Measurements from ENCODE around the gene USP44. TPM values are rescaled to one million over a fixed set of nuclear protein-coding genes. Genes with fewer than 3 reads are reported as not detected.
"Not testable (repeated sequence)": the region's sequence is repeated elsewhere in the genome, so short reads cannot be mapped to it uniquely, and the experiment has no call there.

Gene USP44
- total RNA-seq: 1 to 10 TPM; 1.3 to 1.8 TPM
- long read RNA-seq, donor 1: 0 reads
- long read RNA-seq, donor 2, partial matches to known transcripts: 0 of 2 reads
- long read RNA-seq, donor 2, other reads (novel, unspliced or antisense): 2 of 2 reads

DNA sequence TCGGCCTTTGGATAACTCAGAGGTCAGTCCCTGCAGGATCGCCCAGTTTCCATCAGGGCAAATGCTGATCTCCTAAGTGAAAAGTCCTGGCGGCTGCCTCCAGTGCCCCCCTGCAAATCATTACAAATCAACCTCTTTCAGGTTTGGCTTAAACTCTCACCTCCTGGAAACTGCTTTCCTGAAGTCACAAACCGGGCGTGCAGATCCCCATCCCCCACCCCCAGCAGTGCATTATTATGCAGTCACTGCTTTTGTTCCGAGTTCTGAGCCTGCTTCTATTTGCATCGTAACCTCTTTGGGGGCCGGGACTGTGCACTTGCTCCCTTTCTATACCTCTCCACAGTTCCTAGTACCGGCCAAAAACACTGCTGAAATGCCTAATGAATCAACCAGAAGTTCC lies at the start of gene USP44:
TSS of gene USP44 (minus strand) at position 172 of the 400 bp plus-strand sequence. CDS start 17,220 bp downstream, outside the sequence.
- DNase-seq (ENCODE audit: low spot score): no peak
- intact Hi-C loops (cut with DNase I): no loop called here

DNA sequence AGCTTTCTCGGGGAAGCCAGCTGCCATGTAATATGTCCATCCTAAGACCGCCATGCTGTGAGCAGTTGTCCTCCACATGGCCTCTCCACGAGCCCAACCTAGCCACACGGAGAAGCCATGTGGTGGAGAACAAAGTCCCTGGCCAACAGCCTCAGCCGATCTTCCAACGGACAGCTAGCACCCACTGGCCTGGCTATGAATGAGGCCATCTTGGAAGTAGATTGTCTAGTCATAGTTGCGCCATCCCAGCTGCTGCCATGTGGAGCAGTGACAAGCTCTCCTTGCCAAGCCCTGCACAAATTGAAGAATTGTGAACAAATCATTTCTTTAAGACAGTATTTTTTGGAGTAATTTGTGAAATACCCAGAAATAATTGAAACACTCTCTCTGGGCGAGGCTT lies 49.3 kb upstream of the USP44 start:
- intact Hi-C loops (cut with DNase I): no loop called here
- no peak for DNase-seq (ENCODE audit: low spot score)

DNA sequence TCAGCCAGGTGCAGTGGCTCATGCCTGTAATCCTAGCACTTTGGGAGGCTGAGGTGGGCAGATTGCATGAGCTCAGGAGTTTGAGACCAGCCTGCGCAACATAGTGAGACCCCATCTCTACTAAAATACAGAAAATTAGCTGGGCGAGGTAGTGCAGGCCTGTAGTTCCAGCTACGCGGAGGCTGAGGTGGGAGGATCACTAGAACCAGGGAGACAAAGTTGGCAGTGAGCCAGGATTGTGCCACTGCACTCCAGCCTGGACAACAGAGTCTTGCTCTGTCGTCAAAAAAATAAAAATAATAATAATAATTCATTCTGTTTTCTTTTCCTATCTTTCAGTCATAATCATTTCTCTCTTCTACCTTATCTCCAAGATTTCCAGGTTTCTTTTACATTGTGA lies 48.6 kb upstream of the USP44 start:
- no peak for DNase-seq (ENCODE audit: low spot score)
- intact Hi-C loops (cut with DNase I): no loop called here

DNA sequence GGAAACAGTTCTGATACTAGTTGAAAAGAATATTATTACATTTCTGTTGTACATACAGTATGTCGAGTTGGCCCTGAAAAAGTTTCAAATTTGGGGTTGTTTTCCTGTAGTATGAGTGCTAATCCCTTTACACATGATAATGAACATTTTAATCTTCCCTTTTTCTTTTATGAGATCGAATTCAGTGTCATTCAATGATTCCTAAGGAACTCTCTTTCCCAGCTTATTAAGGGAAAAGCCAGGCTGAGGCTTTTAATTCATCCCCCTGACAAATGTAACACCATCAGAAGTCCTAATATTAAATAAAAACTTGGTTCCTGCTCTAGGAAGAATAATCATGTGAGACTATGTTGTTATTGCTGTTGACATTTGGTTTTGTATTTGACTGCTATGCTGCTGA lies 42.9 kb upstream of the USP44 start:
- no peak for DNase-seq (ENCODE audit: low spot score)
- intact Hi-C loops (cut with DNase I): no loop called here

DNA sequence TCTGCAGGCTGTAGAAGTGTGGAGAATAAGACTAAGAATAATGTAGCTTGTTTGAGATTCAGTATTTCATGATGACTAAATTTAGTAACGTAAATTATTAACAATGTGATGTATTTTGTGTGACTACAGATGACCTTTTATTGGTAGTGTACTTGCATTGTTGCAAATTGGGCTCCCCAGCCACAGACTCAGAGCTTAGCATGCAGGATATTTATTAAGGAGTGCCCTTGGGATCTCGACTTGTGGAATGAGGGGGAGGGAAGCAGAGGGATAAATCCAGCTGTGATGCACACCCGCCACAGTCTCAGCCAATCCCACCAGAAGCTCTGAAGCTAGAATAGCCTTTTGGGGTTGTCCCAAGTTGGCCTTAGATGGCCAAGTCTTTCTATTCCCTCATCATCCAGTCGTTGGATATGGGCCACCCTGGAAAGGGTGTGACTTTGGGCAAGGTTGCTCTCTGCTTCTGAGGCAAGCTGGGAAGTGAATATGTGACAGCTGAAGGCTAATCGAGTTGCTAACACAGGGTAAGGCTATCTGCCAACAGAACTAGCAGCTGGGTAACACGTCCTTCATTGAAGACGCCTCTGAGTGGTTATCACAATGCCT lies 42.1 kb upstream of the USP44 start:
- intact Hi-C loops (cut with DNase I): no loop called here
- no peak for DNase-seq (ENCODE audit: low spot score)

DNA sequence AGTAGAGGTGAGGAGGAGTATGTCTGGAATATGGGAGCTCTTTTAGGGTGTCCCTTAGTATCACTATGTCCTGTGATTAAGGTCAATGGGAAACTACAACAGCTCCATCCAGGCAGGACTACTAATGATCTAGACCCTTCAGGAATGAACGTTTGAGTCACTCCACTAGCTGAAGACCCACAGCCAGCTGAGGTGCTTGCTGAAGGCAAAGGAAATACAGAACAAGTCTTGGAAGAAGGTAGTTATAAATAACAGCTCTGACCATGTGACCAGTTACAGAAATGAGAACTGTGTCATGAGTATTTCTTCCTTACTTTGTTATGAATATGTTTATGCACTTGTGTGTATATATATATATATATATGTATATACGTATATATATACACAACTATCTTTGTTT lies 40.5 kb upstream of the USP44 start:
- intact Hi-C loops (cut with DNase I): no loop called here

DNA sequence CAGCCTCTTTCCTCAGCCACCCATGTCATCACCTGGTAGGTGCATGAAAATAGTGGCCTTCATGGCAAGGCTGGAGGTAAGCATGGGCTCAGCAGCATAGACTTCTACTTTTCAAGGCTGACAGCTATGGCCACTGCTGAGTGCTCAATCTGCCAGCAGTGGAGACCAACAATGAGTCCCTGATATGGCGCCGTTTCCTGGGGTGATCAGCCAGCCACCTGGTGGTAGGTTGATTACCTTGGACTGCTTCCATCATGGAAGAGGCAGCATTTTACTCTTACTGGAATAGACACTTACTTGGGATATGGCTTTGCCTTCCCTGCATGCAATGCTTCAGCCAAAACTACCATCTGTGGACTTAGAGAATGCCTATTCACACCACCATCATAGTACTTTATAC lies 39.5 kb upstream of the USP44 start:
- intact Hi-C loops (cut with DNase I): no loop called here
- no peak for DNase-seq (ENCODE audit: low spot score)

More for the DNA sequence above, 40.5 kb upstream of the USP44 start:
- DNase-seq (ENCODE audit: low spot score): no peak

DNA sequence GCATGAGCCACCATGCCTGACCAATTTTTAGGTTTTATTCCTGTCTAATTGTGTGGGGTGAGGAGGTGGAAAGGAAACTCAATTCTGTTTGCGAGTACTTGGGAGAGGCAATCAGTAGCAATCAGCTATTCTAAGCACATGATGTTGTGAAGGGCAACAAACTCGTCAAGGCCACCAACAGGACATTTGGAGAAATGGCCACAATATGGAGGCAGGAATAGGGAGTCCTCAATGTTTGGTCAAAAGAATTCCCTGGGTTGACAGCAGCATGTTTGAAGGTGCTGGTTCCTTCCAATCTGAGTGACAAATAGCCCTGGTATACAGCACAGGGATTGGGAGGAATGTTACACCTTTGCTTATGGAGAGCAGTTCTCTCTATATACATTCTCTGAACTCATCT lies 32.7 kb upstream of the USP44 start:
- intact Hi-C loops (cut with DNase I): loop anchor here (5.0 to 10.0 kb wide), 2 partner anchors 231 to 233 kb away; no protein-coding TSS in a partner anchor
- no peak for DNase-seq (ENCODE audit: low spot score)

DNA sequence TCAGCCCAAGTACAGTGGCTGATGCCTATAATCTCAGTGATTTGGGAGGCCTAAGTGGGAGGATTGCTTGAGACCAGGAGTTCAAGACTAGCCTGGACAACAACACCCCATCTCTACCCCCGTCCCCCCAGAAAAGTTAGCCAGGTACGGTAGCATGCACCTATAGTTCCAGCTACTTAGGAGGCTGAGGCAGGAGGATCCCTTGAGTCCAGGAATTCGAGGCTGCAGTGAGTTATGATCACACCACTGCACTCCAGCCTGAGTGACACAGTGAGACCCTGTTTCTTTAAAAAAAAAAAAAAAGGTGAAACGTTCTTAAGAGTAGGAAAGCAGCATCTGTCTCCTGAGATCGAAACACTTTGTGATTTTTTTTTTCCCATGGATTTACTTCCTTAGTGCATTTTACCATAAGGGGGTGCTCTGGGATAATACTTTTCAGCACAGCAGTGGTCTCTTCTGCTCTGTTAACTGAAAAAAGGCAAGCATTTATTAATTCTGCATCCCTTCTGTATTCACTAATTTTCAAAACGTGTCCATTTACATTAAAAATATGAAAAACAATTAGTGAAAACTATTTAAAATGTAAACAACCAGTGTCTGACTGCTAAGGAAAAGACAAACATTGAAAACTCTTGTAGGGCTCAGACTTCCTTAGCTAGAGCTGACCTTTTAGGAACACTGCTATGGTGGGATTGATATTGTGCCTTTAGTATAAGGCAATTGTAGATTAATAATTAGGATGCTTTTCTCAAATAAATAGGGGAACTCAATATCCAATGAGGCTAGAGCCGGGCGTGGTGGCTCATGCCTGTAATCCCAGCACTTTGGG lies 31.2 kb upstream of the USP44 start:
- DNase-seq (ENCODE audit: low spot score): no peak
- intact Hi-C loops (cut with DNase I): loop anchor here (5.0 to 10.0 kb wide), 2 partner anchors 232 to 235 kb away; no protein-coding TSS in a partner anchor

DNA sequence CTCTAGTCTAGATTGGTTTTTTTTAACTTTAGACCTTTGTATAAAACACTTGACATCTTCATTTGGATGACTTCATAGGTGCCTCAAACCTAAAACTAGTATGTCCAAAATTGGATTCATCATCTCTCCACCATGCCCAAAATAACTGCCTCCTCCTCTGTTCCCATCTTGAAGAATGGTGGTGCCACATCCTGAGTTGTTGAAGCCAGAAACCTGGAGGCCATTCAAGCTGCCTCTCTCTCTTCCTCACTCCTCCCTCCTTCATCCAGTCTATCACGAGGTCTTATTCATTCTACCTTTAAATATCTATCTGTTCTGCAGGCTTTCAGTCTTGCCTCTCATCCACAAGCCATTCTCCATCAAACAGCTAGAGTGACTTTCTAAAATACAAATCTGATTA lies 26.5 kb upstream of the USP44 start:
- no peak for DNase-seq (ENCODE audit: low spot score)
- intact Hi-C loops (cut with DNase I): no loop called here

DNA sequence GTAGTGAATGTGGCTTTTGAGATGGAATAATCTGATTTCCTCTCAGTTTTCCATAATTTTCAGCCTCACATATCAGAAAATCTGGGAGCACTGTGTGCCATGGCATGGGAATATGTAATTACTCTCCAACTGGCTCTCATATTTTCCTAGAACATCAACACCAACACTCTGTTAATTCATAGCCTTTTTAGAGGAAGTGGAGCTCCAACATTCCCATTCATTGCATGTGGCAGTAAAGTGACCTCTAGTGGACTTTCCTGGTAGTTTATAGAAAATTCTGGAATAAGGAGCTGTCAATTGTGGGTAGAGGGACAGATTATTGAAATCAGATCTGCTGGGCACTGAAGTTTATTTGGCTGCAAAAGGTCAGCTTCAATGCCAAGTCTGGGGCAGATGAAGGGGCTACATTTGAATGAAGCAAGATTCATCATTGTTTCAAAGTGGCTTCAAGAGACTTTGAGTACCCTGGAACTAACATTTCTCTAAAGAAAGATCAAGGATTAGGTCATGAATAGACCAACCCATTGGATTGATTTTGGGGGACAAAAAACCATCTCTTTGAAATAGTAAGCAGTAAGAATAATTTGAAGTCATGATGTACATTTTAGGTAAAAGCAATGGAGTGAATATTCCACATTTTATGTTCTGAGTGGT lies 23.6 kb upstream of the USP44 start:
- no peak for DNase-seq (ENCODE audit: low spot score)
- intact Hi-C loops (cut with DNase I): no loop called here

DNA sequence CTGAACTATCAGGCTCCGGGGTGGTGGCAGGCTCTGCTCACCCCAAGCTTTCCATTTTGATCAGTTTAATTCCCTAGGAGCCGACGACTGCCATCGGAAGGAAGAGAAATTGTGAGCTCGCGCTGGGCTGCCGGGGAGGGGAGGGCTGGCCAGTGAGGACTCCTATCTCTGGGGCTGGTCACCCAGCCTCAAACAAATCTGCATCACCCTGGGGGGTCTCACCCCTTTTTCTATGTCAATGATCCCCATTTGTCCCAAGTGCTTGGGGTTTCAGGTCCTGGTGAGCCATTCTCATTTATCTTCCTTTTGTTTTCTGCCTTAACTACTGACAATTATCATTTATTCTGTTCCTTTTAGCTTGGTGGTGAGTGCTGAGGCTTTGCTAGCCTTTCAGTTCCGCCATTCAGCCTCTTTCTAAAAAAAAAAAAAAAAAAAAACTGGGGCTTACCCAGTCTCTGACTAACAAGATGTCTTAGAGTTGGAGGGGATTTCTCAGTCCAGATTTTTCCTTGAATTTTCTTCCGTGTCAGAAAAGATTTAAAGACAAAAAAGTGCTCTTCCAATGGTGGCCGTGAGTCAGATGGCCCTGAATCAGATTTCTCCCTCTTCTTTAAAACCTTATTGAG lies 22.8 kb upstream of the USP44 start:
- intact Hi-C loops (cut with DNase I): no loop called here
- DNase-seq (ENCODE audit: low spot score): no peak

DNA sequence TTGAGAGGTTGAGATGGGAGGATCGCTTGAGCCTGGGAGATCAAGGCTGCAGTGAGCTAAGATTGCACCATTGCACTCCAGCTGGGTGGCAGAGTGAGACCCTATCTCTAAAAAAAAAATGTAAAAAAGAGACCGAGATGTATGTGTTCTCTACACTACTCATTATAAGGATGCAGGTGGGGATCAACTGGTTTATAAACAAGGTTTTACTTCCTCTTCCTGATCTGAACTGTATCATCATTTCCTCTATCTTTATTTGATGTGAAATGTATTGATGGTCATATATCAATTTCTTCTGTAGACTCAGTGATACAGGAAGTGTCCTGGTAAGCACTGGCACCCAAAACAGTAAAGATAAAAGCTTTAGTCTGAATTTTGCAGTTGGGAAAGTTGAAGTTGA lies 20.1 kb upstream of the USP44 start:
- no peak for DNase-seq (ENCODE audit: low spot score)
- intact Hi-C loops (cut with DNase I): no loop called here

DNA sequence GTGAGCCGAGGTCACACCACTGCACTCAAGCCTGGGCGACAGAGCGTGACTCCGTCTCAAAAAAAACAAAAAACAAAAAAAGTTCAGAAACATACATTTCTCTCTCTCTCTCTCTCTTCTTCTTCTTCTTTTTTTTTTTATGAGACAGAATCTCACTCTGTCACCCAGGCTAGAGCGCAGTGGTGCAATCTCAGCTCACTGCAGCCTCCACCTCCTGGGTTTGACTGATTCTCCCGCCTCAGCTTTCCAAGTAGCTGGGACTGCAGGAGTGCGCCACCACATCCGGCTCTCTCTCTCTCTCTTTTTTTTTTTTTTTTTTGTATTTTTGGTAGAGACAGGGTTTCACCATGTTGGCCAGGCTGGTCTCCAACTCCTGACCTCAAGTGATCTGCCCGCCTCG lies 16.8 kb upstream of the USP44 start:
- DNase-seq (ENCODE audit: low spot score); intact Hi-C loops (cut with DNase I): not testable (repeated sequence)

DNA sequence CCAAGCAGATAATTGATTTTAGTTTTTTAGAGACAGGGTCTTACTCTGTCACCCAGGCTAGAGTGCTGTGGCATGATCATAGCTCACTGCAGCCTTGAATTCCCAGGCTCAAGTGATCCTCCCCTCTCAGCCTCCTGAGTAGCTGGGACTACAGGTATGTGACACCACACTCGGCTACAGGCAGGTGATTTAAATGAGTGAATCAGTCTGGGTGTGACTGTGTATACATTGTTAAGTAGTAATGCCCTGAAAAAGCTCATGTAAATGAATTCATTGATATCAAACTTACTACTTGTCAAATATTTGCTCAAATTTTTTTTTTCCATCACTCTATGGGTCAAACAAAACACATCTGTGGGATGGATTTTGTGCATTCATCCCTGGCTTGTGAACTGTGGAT lies 6.3 kb upstream of the USP44 start:
- no peak for DNase-seq (ENCODE audit: low spot score)
- intact Hi-C loops (cut with DNase I): no loop called here

DNA sequence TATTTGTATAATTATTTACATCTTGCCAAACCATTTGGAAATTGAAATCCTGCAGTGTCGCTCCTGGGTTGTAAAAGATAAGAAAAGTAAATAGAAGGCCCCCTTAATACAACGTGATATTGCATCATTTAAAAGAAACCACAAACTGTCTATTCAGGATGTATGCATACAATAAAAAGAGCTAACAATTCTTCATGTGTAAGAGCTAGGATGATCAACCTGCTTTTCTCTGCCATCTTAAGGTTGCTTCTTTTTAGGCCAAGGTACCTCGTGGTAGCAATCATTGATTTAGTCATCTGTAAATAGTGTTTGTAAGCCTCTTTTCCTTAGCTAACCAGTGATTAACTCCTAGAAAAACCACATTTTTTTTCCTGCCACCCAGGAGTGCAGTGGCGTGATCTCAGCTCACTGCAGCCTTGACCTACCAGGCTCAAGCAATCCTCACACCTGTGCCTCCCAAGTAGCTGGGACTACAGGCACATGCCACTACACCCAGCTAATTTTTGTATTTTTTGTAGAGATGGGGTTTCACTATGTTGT lies 3.3 kb upstream of the USP44 start:
- intact Hi-C loops (cut with DNase I): no loop called here
- no peak for DNase-seq (ENCODE audit: low spot score)

DNA sequence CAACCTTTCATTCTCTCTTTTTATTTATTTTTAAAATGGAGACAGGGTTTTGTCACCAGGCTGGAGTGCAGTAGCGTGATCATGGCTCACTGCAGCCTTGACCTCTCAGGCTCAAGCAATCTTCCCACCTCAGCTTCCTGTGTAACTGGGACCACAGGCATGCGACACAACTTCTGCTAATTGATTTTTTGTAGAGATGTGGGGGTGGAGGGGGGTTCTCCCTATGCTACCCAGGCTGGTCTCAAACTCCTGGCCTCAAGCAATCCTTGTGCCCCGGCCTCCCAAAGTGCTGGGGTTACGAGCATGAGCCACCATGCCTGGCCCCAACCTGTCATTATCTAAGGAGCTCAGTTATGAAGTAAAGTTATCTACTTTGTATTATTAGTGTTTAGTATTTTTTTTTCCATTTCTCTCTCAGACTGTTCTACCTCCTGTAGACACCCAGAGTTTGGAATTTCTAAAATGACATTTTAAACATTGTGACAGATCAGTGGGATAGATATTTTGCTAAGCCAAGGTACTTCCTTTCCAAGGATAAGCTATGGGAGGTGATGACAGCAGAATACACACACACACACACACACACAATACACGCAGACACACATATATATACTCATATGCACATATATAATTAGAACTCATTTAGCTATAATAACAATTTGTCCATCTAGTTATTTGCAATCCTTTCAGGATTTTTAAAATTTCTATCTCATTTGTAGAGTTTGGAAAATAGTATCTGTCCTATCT lies 2.1 kb upstream of the USP44 start:
- intact Hi-C loops (cut with DNase I): no loop called here
- no peak for DNase-seq (ENCODE audit: low spot score)

DNA sequence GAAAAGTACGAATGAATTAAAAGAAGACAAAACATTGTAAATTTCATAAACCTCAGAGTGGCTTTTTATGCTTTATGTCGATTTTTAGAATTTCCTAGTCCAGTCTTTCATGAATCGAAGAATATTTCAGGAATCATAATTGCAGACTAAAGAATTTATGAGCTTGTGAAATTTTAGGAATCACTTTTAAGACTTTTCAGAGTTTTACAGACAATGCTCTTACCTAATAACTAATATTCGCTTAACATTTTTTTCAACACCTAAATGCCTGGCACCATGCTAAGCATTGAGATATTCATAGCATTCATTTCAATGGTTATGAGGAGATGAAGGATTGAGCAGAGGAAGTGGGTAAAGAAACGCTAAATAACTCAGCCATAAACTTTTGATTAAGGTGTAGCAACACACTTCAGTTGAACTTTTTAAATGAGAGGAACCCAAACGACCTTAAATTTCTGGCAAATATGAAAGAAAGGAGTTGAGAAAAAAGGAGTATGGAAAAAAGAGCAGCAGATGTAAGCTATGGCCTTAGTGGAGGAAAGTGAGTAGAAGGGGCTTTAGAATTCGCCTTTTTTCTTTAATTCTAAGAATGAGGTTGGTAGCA lies 739 bp upstream of the USP44 start:
- intact Hi-C loops (cut with DNase I): no loop called here
- no peak for DNase-seq (ENCODE audit: low spot score)
